ENCODE measurements around the gene ZNF543.

ZNF543 gene

DNA sequence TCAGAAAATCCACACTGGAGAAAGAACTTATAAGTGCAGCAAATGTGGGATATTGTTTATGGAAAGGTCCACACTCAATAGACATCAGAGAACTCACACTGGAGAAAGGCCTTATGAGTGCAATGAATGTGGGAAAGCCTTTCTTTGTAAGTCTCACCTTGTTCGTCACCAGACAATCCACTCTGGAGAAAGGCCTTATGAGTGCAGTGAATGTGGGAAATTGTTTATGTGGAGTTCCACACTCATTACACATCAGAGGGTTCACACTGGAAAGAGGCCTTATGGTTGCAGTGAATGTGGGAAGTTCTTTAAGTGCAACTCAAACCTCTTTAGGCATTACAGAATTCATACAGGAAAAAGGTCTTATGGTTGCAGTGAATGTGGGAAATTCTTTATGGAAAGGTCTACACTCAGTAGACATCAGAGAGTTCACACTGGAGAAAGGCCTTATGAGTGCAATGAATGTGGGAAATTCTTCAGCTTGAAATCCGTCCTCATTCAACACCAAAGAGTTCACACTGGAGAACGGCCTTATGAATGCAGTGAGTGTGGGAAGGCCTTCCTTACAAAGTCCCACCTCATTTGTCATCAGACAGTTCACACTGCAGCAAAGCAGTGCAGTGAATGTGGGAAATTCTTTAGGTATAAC lies 57.4 kb downstream of the ZNF543 start:
- Histone ChIP-seq H4K20me1 (ENCODE audit: insufficient read depth, low read length) (no peaks in the 10 kb centered on the region), H3K9me2 (replicated peaks; ENCODE audit: insufficient read depth, low read length) (no peaks in the 10 kb centered on the region), H2AFZ (ENCODE audit: low read length) (no peak overlapping the region), H3K4me3 (ENCODE audit: low read length) (no peak overlapping the region), H3K9me3 (replicated peaks; ENCODE audit: insufficient read depth, low read length) (no peaks in the 10 kb centered on the region), H3K79me2 (ENCODE audit: low read length) (no peaks in the 10 kb centered on the region), H3F3A (ENCODE audit: insufficient read depth, low read length) (no peaks in the 10 kb centered on the region), H3K4me2 (ENCODE audit: low read depth, low read length) (no peak overlapping the region), H3K27ac (ENCODE audit: low read length) (no peak overlapping the region), H3K27me3 (replicated peaks; ENCODE audit: insufficient read depth, low read length) (no peaks in the 10 kb centered on the region), H3K9ac (ENCODE audit: low read length) (no peak overlapping the region), H3K4me1 (ENCODE audit: low read length) (no peaks in the 10 kb centered on the region), H3K36me3 (replicated peaks; ENCODE audit: insufficient read depth, low read length) (no peaks in the 10 kb centered on the region)
- no peak for TF ChIP-seq CTCF (IDR thresholded peaks at IDR 0.05; ENCODE audit: low read length)
- no peak for TF ChIP-seq EZH2 (optimal IDR thresholded peaks at IDR 0.05; ENCODE audit: low read depth, low read length)
- TF ChIP-seq EZH2phosphoT487 (IDR thresholded peaks at IDR 0.05; ENCODE audit: low read length), result no peak
- DNase-seq, result no peak

All from MM.1S (cell line).